CD4-positive, CD25-positive, alpha-beta regulatory T cell (primary cell): Measurements from ENCODE around the gene AGAP5. TPM values are rescaled to one million over a fixed set of nuclear protein-coding genes. Genes with fewer than 3 reads are reported as not detected.
"Not testable (repeated sequence)": the region's sequence is repeated elsewhere in the genome, so short reads cannot be mapped to it uniquely, and the experiment has no call there.

ENCODE experiments used
- ATAC-seq, 2 donors: fragments of 150-1000 bp; cut with Tn5 transposase; one replicate each; pipeline ENCODE4 v1.10.0; 2021; ENCODE audit warnings: low read depth in 2 of 2, moderate number of reproducible peaks in 2 of 2, moderate library complexity in 1 of 2
- DNase-seq, 3 donors: peaks; one replicate each; pipeline versions ENCODE4 v3.0.0 to v3.0.0-alpha.2; 2012 to 2022; ENCODE audit warnings: mixed read lengths in 1 of 3
- H3K27ac ChIP-seq: one replicate; pipeline ENCODE4 v1.7.0; 2013; ENCODE audit warnings: mild to moderate bottlenecking, low read length; ENCODE audit not compliant: insufficient read depth, poor library complexity, severe bottlenecking
- H3K27me3 ChIP-seq: one replicate; pipeline ENCODE4 v1.7.0; 2013; ENCODE audit warnings: low read length; ENCODE audit not compliant: control insufficient read depth, insufficient read depth
- H3K36me3 ChIP-seq: one replicate; pipeline ENCODE4 v1.7.0; 2013; ENCODE audit warnings: mild to moderate bottlenecking, low read length, moderate library complexity; ENCODE audit not compliant: control insufficient read depth, insufficient read depth
- H3K4me1 ChIP-seq: 2 replicates; pipeline ENCODE4 v1.7.0; 2013; ENCODE audit warnings: mild to moderate bottlenecking, low read length; ENCODE audit not compliant: insufficient read depth, control insufficient read depth, poor library complexity, severe bottlenecking
- H3K4me3 ChIP-seq: one replicate; pipeline ENCODE4 v1.7.0; 2013; ENCODE audit warnings: low read depth, mild to moderate bottlenecking, low read length, moderate library complexity
- H3K9me3 ChIP-seq, 2 experiments: 1 replicate in 1 of 2; 2 replicates in 1 of 2; pipeline ENCODE4 v1.7.0; 2013; ENCODE audit warnings: low read length in 2 of 2, mild to moderate bottlenecking in 1 of 2, moderate library complexity in 1 of 2; ENCODE audit not compliant: control insufficient read depth in 2 of 2
- H3K27ac Mint-ChIP-seq, 3 donors: one replicate each; pipeline ENCODE4 v1.8.0; 2020 to 2022; ENCODE audit warnings: mild to moderate bottlenecking in 3 of 3, mixed read lengths in 3 of 3, moderate library complexity in 2 of 3
- H3K27me3 Mint-ChIP-seq: one replicate; pipeline ENCODE4 v1.8.0; 2022; ENCODE audit warnings: mild to moderate bottlenecking, mixed read lengths
- H3K36me3 Mint-ChIP-seq: one replicate; pipeline ENCODE4 v1.8.0; 2020; ENCODE audit warnings: mixed read lengths
- H3K4me1 Mint-ChIP-seq, 4 donors: one replicate each; pipeline ENCODE4 v1.8.0; 2020 to 2022; ENCODE audit warnings: mixed read lengths in 4 of 4, mild to moderate bottlenecking in 1 of 4
- H3K4me3 Mint-ChIP-seq, 4 donors: one replicate each; pipeline ENCODE4 v1.8.0; 2020 to 2022; ENCODE audit warnings: mild to moderate bottlenecking in 4 of 4, mixed read lengths in 4 of 4, moderate library complexity in 3 of 4
- H3K9me3 Mint-ChIP-seq, 7 donors: one replicate each; pipeline ENCODE4 v1.8.0; 2020 to 2022; ENCODE audit warnings: mixed read lengths in 7 of 7, mild to moderate bottlenecking in 3 of 7, moderate library complexity in 2 of 7
- polyA plus RNA-seq, 4 donors: library from polyadenylated mRNA; unstranded; fragments of 300-500 nt; fragmentation: Illumina TruSeq; gene quantifications; one replicate each; pipeline ENCODE4 v1.2.3, GENCODE V29; 2021
- total RNA-seq: library from RNA; stranded (reverse); gene quantifications from one replicate; pipeline ENCODE4 v1.2.3, GENCODE V29; 2022

Gene AGAP5
- total and polyA plus RNA-seq, 5 donors from 2014 or later = 0.07 to 9.8 (median 0.18) TPM; not detected in 2

GRCh38 chr10:73662705-73663104 lies 35.2 kb downstream of the AGAP5 start:
- ATAC-seq, H3K36me3 Mint-ChIP-seq, H3K4me1 Mint-ChIP-seq, H3K9me3 Mint-ChIP-seq, H3K27ac ChIP-seq, H3K4me1 ChIP-seq, H3K4me3 Mint-ChIP-seq, H3K36me3 ChIP-seq, H3K27me3 Mint-ChIP-seq, H3K27ac Mint-ChIP-seq, H3K9me3 ChIP-seq, H3K4me3 ChIP-seq, DNase-seq, H3K27me3 ChIP-seq: not testable (repeated sequence)

- Mint-ChIP-seq H3K4me1 (no peaks in the 10 kb centered on the region), H3K27ac (peak within 1 kb of the TSS in 1 of 3 donors; percentile 8), H3K27me3 (peaks cover 4% of the 10 kb centered on the region), H3K36me3 (no peaks in the 10 kb centered on the region), H3K4me3 (no peak within 1 kb of the TSS), H3K9me3 (no peaks in the 10 kb centered on the region)
- no peak within 1 kb of the TSS for H3K27ac ChIP-seq
- H3K36me3 ChIP-seq = no peaks in the 10 kb centered on the region
- H3K9me3 ChIP-seq = no peaks in the 10 kb centered on the region
- no peaks in the 10 kb centered on the region for H3K27me3 ChIP-seq
- ATAC-seq (no peak), DNase-seq (no peak)
- no peaks in the 10 kb centered on the region for H3K4me1 ChIP-seq
- H3K4me3 ChIP-seq = no peak within 1 kb of the TSS
Measured at GRCh38 chr10:73655990-73656298, 42.0 kb downstream of the AGAP5 start, which contains the start of gene SYNPO2L. Gene SYNPO2L (minus strand): TSS chr10:73656029. CDS start chr10:73655922, 107 bp downstream.

- DNase-seq (no peak), ATAC-seq (no peak)
- no peaks in the 10 kb centered on the region for H3K4me1 Mint-ChIP-seq
- no peaks in the 10 kb centered on the region for H3K27me3 ChIP-seq
- no peak overlapping the region for H3K4me3 ChIP-seq
- H3K36me3 ChIP-seq = no peaks in the 10 kb centered on the region
- H3K36me3 Mint-ChIP-seq = no peaks in the 10 kb centered on the region
- no peak overlapping the region for H3K4me3 Mint-ChIP-seq
- H3K9me3 Mint-ChIP-seq = no peaks in the 10 kb centered on the region
- H3K27ac ChIP-seq = no peak overlapping the region
- no peaks in the 10 kb centered on the region for H3K4me1 ChIP-seq
- peak overlapping the region in 1 of 3 donors; percentile 8 for H3K27ac Mint-ChIP-seq
- peaks cover 4% of the 10 kb centered on the region for H3K27me3 Mint-ChIP-seq
- H3K9me3 ChIP-seq = no peaks in the 10 kb centered on the region
Measured at GRCh38 chr10:73655257-73655989, 42.5 kb downstream of the AGAP5 start.

- Mint-ChIP-seq H3K4me1 (peaks cover 0 to 2% (median 1%) of the 10 kb centered on the region in 4 donors), H3K36me3 (no peaks in the 10 kb centered on the region), H3K27ac (no peak overlapping the region), H3K4me3 (no peak overlapping the region), H3K9me3 (no peaks in the 10 kb centered on the region), H3K27me3 (peaks cover 4% of the 10 kb centered on the region)
- Histone ChIP-seq H3K27ac (no peak overlapping the region), H3K27me3 (no peaks in the 10 kb centered on the region), H3K4me1 (no peaks in the 10 kb centered on the region), H3K36me3 (no peaks in the 10 kb centered on the region), H3K9me3 (no peaks in the 10 kb centered on the region), H3K4me3 (no peak overlapping the region)
- ATAC-seq = no peak
- peak in 1 of 3 donors; percentile 42 for DNase-seq
Measured at GRCh38 chr10:73653701-73654100, 44.2 kb downstream of the AGAP5 start.

GRCh38 chr10:73653195-73653594 lies 44.7 kb downstream of the AGAP5 start:
- Mint-ChIP-seq H3K27ac (no peak overlapping the region), H3K27me3 (peaks cover 4% of the 10 kb centered on the region), H3K4me1 (peaks cover 0 to 2% (median 1%) of the 10 kb centered on the region in 4 donors), H3K36me3 (no peaks in the 10 kb centered on the region), H3K9me3 (no peaks in the 10 kb centered on the region), H3K4me3 (no peak overlapping the region)
- Histone ChIP-seq H3K4me1 (peaks cover under 1% of the 10 kb centered on the region), H3K4me3 (no peak overlapping the region), H3K9me3 (no peaks in the 10 kb centered on the region), H3K27ac (no peak overlapping the region), H3K36me3 (no peaks in the 10 kb centered on the region), H3K27me3 (no peaks in the 10 kb centered on the region)
- ATAC-seq (no peak), DNase-seq (no peak)

- Histone ChIP-seq H3K4me3 (no peak overlapping the region), H3K9me3 (no peaks in the 10 kb centered on the region), H3K4me1 (peaks cover 10% of the 10 kb centered on the region), H3K36me3 (no peaks in the 10 kb centered on the region), H3K27ac (no peak overlapping the region), H3K27me3 (no peaks in the 10 kb centered on the region)
- DNase-seq = no peak
- H3K9me3 Mint-ChIP-seq = no peaks in the 10 kb centered on the region
- H3K36me3 Mint-ChIP-seq = no peaks in the 10 kb centered on the region
- H3K27ac Mint-ChIP-seq = no peak overlapping the region
- H3K4me3 Mint-ChIP-seq = no peak overlapping the region
- peaks cover 4% of the 10 kb centered on the region for H3K27me3 Mint-ChIP-seq
- H3K4me1 Mint-ChIP-seq = peaks cover 0 to 7% (median 1%) of the 10 kb centered on the region in 4 donors
- ATAC-seq = no peak
Measured at GRCh38 chr10:73650537-73651331, 47.2 kb downstream of the AGAP5 start.

- peaks cover 10% of the 10 kb centered on the region for H3K4me1 ChIP-seq
Measured at GRCh38 chr10:73649876-73650536, 47.9 kb downstream of the AGAP5 start.

More at GRCh38 chr10:73649876-73650536, 47.9 kb downstream of the AGAP5 start:
- peaks cover 4% of the 10 kb centered on the region for H3K27me3 Mint-ChIP-seq
- no peaks in the 10 kb centered on the region for H3K36me3 Mint-ChIP-seq
- no peaks in the 10 kb centered on the region for H3K36me3 ChIP-seq
- H3K27ac Mint-ChIP-seq = no peak overlapping the region
- H3K27ac ChIP-seq = no peak overlapping the region
- H3K4me3 ChIP-seq = no peak overlapping the region
- ATAC-seq = no peak
- H3K9me3 Mint-ChIP-seq = no peaks in the 10 kb centered on the region
- no peaks in the 10 kb centered on the region for H3K27me3 ChIP-seq
- no peaks in the 10 kb centered on the region for H3K9me3 ChIP-seq
- H3K4me3 Mint-ChIP-seq = no peak overlapping the region
- peaks cover 0 to 7% (median 1%) of the 10 kb centered on the region in 4 donors for H3K4me1 Mint-ChIP-seq
- no peak for DNase-seq
